HepG2 (cell line): Measurements from ENCODE around the gene PARP3. TPM values are rescaled to one million over a fixed set of nuclear protein-coding genes. Genes with fewer than 3 reads are reported as not detected.

Experiments used
- ARID3A ChIP-seq: IDR thresholded peaks from 2 replicates; pipeline ENCODE4 v1.6.1; 2012; ENCODE audit warnings: low read depth, low read length, improper control_type of control experiment
- ARID5B ChIP-seq: IDR thresholded peaks from 2 replicates; pipeline ENCODE4 v1.4.0; 2020; ENCODE audit warnings: mild to moderate bottlenecking, missing genetic modification reagents
- ATAD3A ChIP-seq: sonication (generic); formaldehyde crosslinking; IDR thresholded peaks from 2 replicates; pipeline ENCODE4 v1.4.0; 2020; ENCODE audit warnings: missing genetic modification reagents
- CREM ChIP-seq, 2 experiments: sonication (generic) in 1 of 2; formaldehyde crosslinking in 1 of 2; IDR thresholded peaks; 2 replicates each; pipeline versions ENCODE4 v1.4.0 to v1.6.1; 2016 to 2020; ENCODE audit warnings: antibody characterized with exemption in 1 of 2, mild to moderate bottlenecking in 1 of 2, missing genetic modification reagents in 1 of 2
- GATA4 ChIP-seq: sonication (generic); IDR thresholded peaks from 2 replicates; pipeline ENCODE4 v1.6.1; 2016; ENCODE audit warnings: antibody characterized with exemption, low read depth, borderline replicate concordance
- JUN ChIP-seq: sonication (generic); formaldehyde crosslinking; IDR thresholded peaks from 2 replicates; pipeline ENCODE4 v1.4.0; 2020; ENCODE audit warnings: mild to moderate bottlenecking, missing genetic modification reagents
- KIAA2018 ChIP-seq: sonication (generic); formaldehyde crosslinking; IDR thresholded peaks from 2 replicates; pipeline ENCODE4 v1.5.0; 2020; ENCODE audit warnings: mild to moderate bottlenecking, missing genetic modification reagents, borderline replicate concordance
- KMT2A ChIP-seq: sonication (generic); formaldehyde crosslinking; IDR thresholded peaks from 2 replicates; pipeline ENCODE4 v1.4.0; 2020; ENCODE audit warnings: missing genetic modification reagents
- PAF1 ChIP-seq: IDR thresholded peaks from 2 replicates; pipeline ENCODE4 v1.6.1; 2016; ENCODE audit warnings: missing genetic modification reagents, missing compliant biosample characterization
- PTBP1 ChIP-seq: fragments of 200-400 bp; formaldehyde crosslinking; IDR thresholded peaks from 2 replicates; pipeline ENCODE4 v1.6.1; 2018; ENCODE audit warnings: low read length, low read depth; ENCODE audit not compliant: poor library complexity, severe bottlenecking
- ZFP90 ChIP-seq: sonication (generic); formaldehyde crosslinking; IDR thresholded peaks from 2 replicates; pipeline ENCODE4 v1.8.0; 2022; ENCODE audit warnings: missing genetic modification reagents, mild to moderate bottlenecking, inconsistent platforms, borderline replicate concordance
- ZNF20 ChIP-seq: sonication (generic); formaldehyde crosslinking; IDR thresholded peaks from 2 replicates; pipeline ENCODE4 v1.4.0; 2020; ENCODE audit warnings: mild to moderate bottlenecking, moderate library complexity, missing genetic modification reagents
- ZNF556 ChIP-seq: sonication (generic); formaldehyde crosslinking; IDR thresholded peaks from 2 replicates; pipeline ENCODE4 v1.4.0; 2020; ENCODE audit warnings: mild to moderate bottlenecking, missing genetic modification reagents, borderline replicate concordance
- ZNF674 ChIP-seq: sonication (generic); formaldehyde crosslinking; IDR thresholded peaks from 2 replicates; pipeline ENCODE4 v1.5.0; 2020; ENCODE audit warnings: low read depth, mild to moderate bottlenecking, missing genetic modification reagents
- polyA plus RNA-seq, 8 experiments: library from polyadenylated mRNA; depleted of rRNA in 3 of 8; stranded (reverse) in 7 of 8; unstranded in 1 of 8; fragments of >200 nt; fragmentation: Illumina TruSeq in 4 of 8; extraction: Trizol in 4 of 8; gene quantifications; 2 replicates each; pipeline versions ENCODE4 v1.2.1 to v1.2.3, GENCODE V29; 2011 to 2016; ENCODE audit warnings: low read depth in 4 of 8, missing spikeins in 1 of 8, mixed read lengths in 1 of 8; ENCODE audit not compliant: insufficient read depth in 1 of 8
- total RNA-seq, 5 experiments: library from RNA; depleted of rRNA; stranded (reverse); fragments of >200 nt; fragmentation: Illumina TruSeq; extraction: Trizol; gene quantifications; 2 replicates each; pipeline ENCODE4 v1.2.3, GENCODE V29; 2016; ENCODE audit warnings: low read depth in 1 of 5

The PARP3 gene
- total and polyA plus RNA-seq, 2 of the 13 experiments (the other 11 are each of a cell fraction or from before 2014, with no cell fraction given): 11.2 to 21.5 TPM

DNA sequence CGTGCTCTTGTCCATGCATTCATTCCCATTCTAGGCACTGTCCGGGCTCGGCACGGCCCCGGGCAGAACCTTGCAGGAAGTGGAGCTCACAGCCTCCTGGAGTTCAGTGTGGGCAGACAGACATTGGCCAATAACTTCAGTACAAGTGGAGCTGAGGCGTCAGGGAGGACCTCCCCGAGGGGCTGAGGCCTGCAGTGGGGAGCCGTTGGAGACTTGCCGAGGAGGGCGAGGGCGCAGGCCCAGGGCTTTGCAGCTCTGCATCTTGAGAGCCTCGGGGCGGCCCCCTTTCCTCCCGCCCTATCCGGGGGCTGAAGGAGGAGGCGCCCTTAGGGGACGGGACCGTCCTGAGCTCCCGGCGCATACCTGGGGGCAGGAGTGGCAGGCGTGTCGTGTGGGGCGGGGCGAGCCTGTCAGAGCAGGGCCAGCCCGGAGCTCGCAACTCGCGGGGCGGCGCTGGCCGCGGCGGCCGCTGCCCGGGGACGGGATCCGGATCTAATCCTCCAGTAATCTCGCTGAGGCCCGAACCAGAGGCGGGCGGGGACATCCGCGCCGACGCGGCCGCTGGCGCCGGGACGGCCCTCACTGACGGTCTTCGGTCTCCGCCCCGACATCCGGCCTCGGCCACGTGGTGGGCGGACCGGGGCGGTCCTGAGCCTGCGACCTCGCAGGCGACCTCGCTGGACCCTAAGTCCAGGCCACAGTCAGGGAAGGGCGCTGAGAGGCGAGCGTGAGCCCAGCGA is 40.8 kb downstream of the PARP3 start, which contains the start of gene ACY1 (continued):
- no peak for TF ChIP-seq KIAA2018 (CRISPR knock-in tag)
- no peak for TF ChIP-seq PTBP1
- TF ChIP-seq ZNF20 (CRISPR knock-in tag): no peak
- TF ChIP-seq ZNF556: peak; percentile 70; the same call in 1 of the 2 replicates
- no peak; the same call in 1 of the 2 replicates for TF ChIP-seq ZNF674 (CRISPR knock-in tag)
- no peak for TF ChIP-seq ATAD3A (CRISPR knock-in tag)
- no peak for TF ChIP-seq PAF1 (CRISPR knock-in tag)
- TF ChIP-seq CREM (IDR thresholded peaks at IDR 0.05): 0 out of 2 replicates have a peak, but pooled peaks have one; percentile 10
- no peak for TF ChIP-seq CREM (CRISPR knock-in tag; IDR thresholded peaks at IDR 0.05)
- TF ChIP-seq ARID5B (CRISPR knock-in tag): peak; percentile 70
- TF ChIP-seq GATA4: peak; percentile 83; the same call in 1 of the 2 replicates
- TF ChIP-seq JUN (CRISPR knock-in tag): no peak
- 0 out of 2 replicates have a peak, but pooled peaks have one; percentile 6 for TF ChIP-seq ZFP90 (CRISPR knock-in tag)
- no peak for TF ChIP-seq ARID3A
- TF ChIP-seq KMT2A (CRISPR knock-in tag): no peak; the same call in 1 of the 2 replicates
